Endothelial cell of umbilical vein (primary cell): Measurements from ENCODE around the gene LGI4. TPM values are rescaled to one million over a fixed set of nuclear protein-coding genes. Genes with fewer than 3 reads are reported as not detected.

Source experiments
- BruUV-seq: library from RNA; stranded (reverse); fragments of 400-500 nt; replicated peaks from 2 replicates; lab custom pipeline; 2021; lab: Mats Ljungman, UMichigan
- CTCF ChIA-PET: fragments of 300-600, 350-600 bp; sonication (Branson Sonifier 250); formaldehyde crosslinking; loops from one replicate; lab custom pipeline; 2021; ENCODE audit warnings: antibody characterized with exemption, inconsistent platforms; lab: Charles Lee
- POLR2A ChIA-PET: fragments of 300-600, 350-600 bp; sonication (Branson Sonifier 250); formaldehyde crosslinking; loops from one replicate; lab custom pipeline; 2021; ENCODE audit warnings: antibody characterized with exemption, inconsistent platforms; lab: Charles Lee
- DNase-seq: peaks from one replicate; pipeline ENCODE4 v3.0.0-alpha.2; 2011; ENCODE audit warnings: low read depth, low spot score
- FAIRE-seq: peaks from 2 replicates; lab custom pipeline; 2011; peaks lifted over from hg19 to GRCh38; lab: Jason Lieb, UNC
- H2AFZ ChIP-seq: 2 replicates; pipeline ENCODE4 v1.6.0; 2012; ENCODE audit warnings: low read depth, low read length, control low read depth, inconsistent platforms
- H3K27ac ChIP-seq: 2 replicates; pipeline ENCODE4 v1.5.1; 2011; ENCODE audit warnings: low read depth, mild to moderate bottlenecking, control low read depth, low read length, moderate library complexity; ENCODE audit not compliant: insufficient read depth
- H3K27me3 ChIP-seq, 2 experiments: 2 replicates each; pipeline versions ENCODE4 v1.6.0 to v1.6.1; 2011; ENCODE audit warnings: low read length in 2 of 2, mixed read lengths in 1 of 2; ENCODE audit not compliant: control insufficient read depth in 2 of 2, insufficient read depth in 2 of 2
- H3K36me3 ChIP-seq, 2 experiments: 2 replicates in 1 of 2; 3 replicates in 1 of 2; pipeline ENCODE4 v1.5.1; 2011; ENCODE audit warnings: low read length in 2 of 2, mild to moderate bottlenecking in 1 of 2, moderate library complexity in 1 of 2; ENCODE audit not compliant: control insufficient read depth in 2 of 2, insufficient read depth in 2 of 2; ENCODE audit errors: extremely low read depth in 1 of 2
- H3K4me1 ChIP-seq: 3 replicates; pipeline ENCODE4 v1.5.1; 2011; ENCODE audit warnings: mild to moderate bottlenecking, low read length; ENCODE audit not compliant: control insufficient read depth, insufficient read depth; ENCODE audit errors: extremely low read depth
- H3K4me2 ChIP-seq: 2 replicates; pipeline ENCODE4 v1.6.1; 2011; ENCODE audit warnings: low read length, control low read depth, mixed read lengths; ENCODE audit not compliant: insufficient read depth
- H3K4me3 ChIP-seq, 3 experiments: fragments of 200-600 bp in 1 of 3; sonication (generic), shearing (Covaris generic) in 1 of 3; replicated peaks in 1 of 3; 2 replicates each; pipeline ENCODE4 v1.5.1; 2011 to 2016; ENCODE audit warnings: control low read depth in 3 of 3, low read length in 3 of 3, mild to moderate bottlenecking in 2 of 3, inconsistent platforms in 1 of 3, low read depth in 1 of 3, moderate library complexity in 1 of 3; ENCODE audit not compliant: insufficient read depth in 1 of 3
- H3K79me2 ChIP-seq: 2 replicates; pipeline ENCODE4 v1.6.0; 2012; ENCODE audit warnings: low read length, inconsistent platforms; ENCODE audit not compliant: control insufficient read depth, insufficient read depth
- H3K9ac ChIP-seq: replicated peaks from 2 replicates; pipeline ENCODE3; 2011; ENCODE audit warnings: low read length, control low read depth; ENCODE audit not compliant: insufficient read depth; ENCODE audit errors: extremely low read depth
- H3K9me1 ChIP-seq: replicated peaks from 3 replicates; pipeline ENCODE4 v1.6.0; 2011; ENCODE audit warnings: mild to moderate bottlenecking, low read length; ENCODE audit not compliant: control insufficient read depth, insufficient read depth; ENCODE audit errors: extremely low read depth
- H3K9me3 ChIP-seq: replicated peaks from 2 replicates; pipeline ENCODE4 v1.5.1; 2012; ENCODE audit warnings: low read length, inconsistent platforms; ENCODE audit not compliant: control insufficient read depth, insufficient read depth
- H4K20me1 ChIP-seq: replicated peaks from 2 replicates; pipeline ENCODE3; 2011; ENCODE audit warnings: mild to moderate bottlenecking, low read length; ENCODE audit not compliant: control insufficient read depth, insufficient read depth; ENCODE audit errors: extremely low read depth
- CTCF ChIP-seq, 2 donors: IDR thresholded peaks; 1 replicate in 1 of 2; 2 replicates in 1 of 2; pipeline ENCODE4 v1.5.1; 2011; ENCODE audit warnings: low read length in 2 of 2, mild to moderate bottlenecking in 2 of 2, moderate library complexity in 2 of 2, control low read depth in 1 of 2, inconsistent platforms in 1 of 2, low read depth in 1 of 2; ENCODE audit not compliant: insufficient read depth in 1 of 2; ENCODE audit errors: extremely low read depth in 1 of 2
- EZH2 ChIP-seq: IDR thresholded peaks from 2 replicates; pipeline ENCODE4 v1.6.1; 2012; ENCODE audit warnings: borderline replicate concordance, low read depth, mild to moderate bottlenecking, moderate library complexity, low read length, inconsistent platforms; ENCODE audit not compliant: severe bottlenecking
- FOS ChIP-seq: IDR thresholded peaks from 2 replicates; pipeline ENCODE4 v1.6.1; 2011; ENCODE audit warnings: mild to moderate bottlenecking, low read length, moderate library complexity, borderline replicate concordance; ENCODE audit not compliant: insufficient read depth
- GATA2 ChIP-seq: IDR thresholded peaks from 2 replicates; pipeline ENCODE4 v1.7.0; 2011; ENCODE audit warnings: low read depth, mild to moderate bottlenecking, moderate library complexity, mixed read lengths, low read length; ENCODE audit not compliant: insufficient read length, insufficient read depth
- JUN ChIP-seq: IDR thresholded peaks from 2 replicates; pipeline ENCODE4 v1.6.1; 2011; ENCODE audit warnings: borderline replicate concordance, low read depth; ENCODE audit not compliant: insufficient read length, insufficient read depth
- MYC ChIP-seq: IDR thresholded peaks from one replicate; pipeline ENCODE4 v1.6.1; 2011; ENCODE audit warnings: mild to moderate bottlenecking, low read depth, low read length
- POLR2A ChIP-seq: IDR thresholded peaks from 2 replicates; pipeline ENCODE4 v1.6.1; 2012; ENCODE audit warnings: low read depth, mild to moderate bottlenecking, control low read depth, low read length
- POLR2AphosphoS5 ChIP-seq: IDR thresholded peaks from 2 replicates; pipeline ENCODE4 v1.6.1; 2012; ENCODE audit warnings: low read depth, mild to moderate bottlenecking, control low read depth, low read length, moderate library complexity; ENCODE audit not compliant: insufficient read depth
- dilution Hi-C: fragments of 300-500 bp; cut with MboI; formaldehyde crosslinking; loops from one replicate; pipeline ENCODE4 v1.15.0; 2019; ENCODE audit warnings: low sequenced_read_pairs; ENCODE audit not compliant: extremely low pct_ligation_motif_present
- intact Hi-C: fragments of 100-400 bp; cut with micrococcal nuclease; formaldehyde crosslinking; loops from one replicate; pipeline ENCODE4 v1.10.0; 2022
- polyA plus RNA-seq, 4 experiments: library from polyadenylated mRNA; depleted of rRNA in 3 of 4; stranded (reverse) in 3 of 4; unstranded in 1 of 4; fragments of >200 nt; gene quantifications; 2 replicates each; pipeline versions ENCODE4 v1.2.1 to v1.2.3, GENCODE V29; 2011 to 2012; ENCODE audit warnings: missing spikeins in 1 of 4
- total RNA-seq: library from RNA; stranded (reverse); gene quantifications from 2 replicates; pipeline ENCODE4 v1.2.3, GENCODE V29; 2021
- TF ChIP-seq, protein P1 (sequence below): IDR thresholded peaks from 2 replicates; pipeline ENCODE4 v1.6.1; 2011; ENCODE audit not compliant: insufficient read depth, insufficient read length

LGI4 gene
- total and polyA plus RNA-seq, 2 donors (not counting 3 experiments of a cell fraction or from before 2014, with no cell fraction given), result not detected

GRCh38 chr19:35127871-35128270 lies 7.0 kb downstream of the LGI4 start:
- intact Hi-C loops (no loop called here), dilution Hi-C loops (no loop called here)
- no TSS peak for BruUV-seq
- H3K9ac ChIP-seq, result no peak overlapping the region
- H3K4me1 ChIP-seq, result peaks cover 3% of the 10 kb centered on the region
- TF ChIP-seq POLR2AphosphoS5 (no peak), MYC (no peak), CTCF (IDR thresholded peaks at IDR 0.05; ENCODE audit: extremely low read depth in 1 of 2, insufficient read depth in 1 of 2, low read depth in 1 of 2, low read length in 2 of 2) (no peak), FOS (no peak), POLR2A (no peak), JUN (no peak), EZH2 (no peak), GATA2 (no peak)
- TF ChIP-seq, protein P1, sequence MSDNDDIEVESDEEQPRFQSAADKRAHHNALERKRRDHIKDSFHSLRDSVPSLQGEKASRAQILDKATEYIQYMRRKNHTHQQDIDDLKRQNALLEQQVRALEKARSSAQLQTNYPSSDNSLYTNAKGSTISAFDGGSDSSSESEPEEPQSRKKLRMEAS, result no peak
- no peaks in the 10 kb centered on the region for H3K27me3 ChIP-seq
- H3K9me3 ChIP-seq, result no peaks in the 10 kb centered on the region
- CTCF ChIA-PET, result interaction anchor here (0.6 to 1.8 kb wide), 4 partner anchors 8 to 60 kb away, joined by 3 to 5 read pairs (median 4); no protein-coding TSS in a partner anchor
- no peaks in the 10 kb centered on the region for H3K36me3 ChIP-seq
- FAIRE-seq (no peak), DNase-seq (no peak)
- no peak overlapping the region for H3K27ac ChIP-seq
- no peak overlapping the region for H3K4me3 ChIP-seq
- H3K79me2 ChIP-seq, result no peaks in the 10 kb centered on the region
- no peak overlapping the region for H2AFZ ChIP-seq
- no peak overlapping the region for H3K4me2 ChIP-seq
- no peaks in the 10 kb centered on the region for H3K9me1 ChIP-seq
- POLR2A ChIA-PET, result no interaction called here
- no peaks in the 10 kb centered on the region for H4K20me1 ChIP-seq
